HG02870 (cell line): ENCODE measurements around the gene SEMA4D.

Experiments used
- ATAC-seq: cut with Tn5 transposase; IDR thresholded peaks from one replicate; pipeline ENCODE4 v1.9.1; 2021; ENCODE audit warnings: mild to moderate bottlenecking, moderate library complexity; ENCODE audit not compliant: unreplicated experiment

SEMA4D gene

DNA sequence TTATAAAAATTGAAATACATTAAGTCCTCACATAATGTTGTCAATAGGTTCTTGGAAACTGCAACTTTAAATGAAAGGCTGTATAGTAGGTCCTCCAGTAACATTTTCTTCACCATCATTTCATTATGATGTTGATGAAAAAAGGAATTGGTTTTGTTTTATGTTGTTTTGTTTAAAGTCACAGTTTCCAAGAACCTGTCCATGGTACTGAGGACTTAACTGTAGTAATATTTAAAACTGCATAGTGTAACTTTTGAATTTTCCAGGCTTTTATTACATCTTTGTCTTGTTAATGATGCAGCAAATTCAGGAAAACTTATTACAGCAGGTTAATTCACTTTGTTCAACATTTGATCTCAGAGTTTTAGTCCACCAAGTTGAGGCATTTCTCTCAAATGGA, 168.0 kb downstream of the SEMA4D start:
- no peak for ATAC-seq

DNA sequence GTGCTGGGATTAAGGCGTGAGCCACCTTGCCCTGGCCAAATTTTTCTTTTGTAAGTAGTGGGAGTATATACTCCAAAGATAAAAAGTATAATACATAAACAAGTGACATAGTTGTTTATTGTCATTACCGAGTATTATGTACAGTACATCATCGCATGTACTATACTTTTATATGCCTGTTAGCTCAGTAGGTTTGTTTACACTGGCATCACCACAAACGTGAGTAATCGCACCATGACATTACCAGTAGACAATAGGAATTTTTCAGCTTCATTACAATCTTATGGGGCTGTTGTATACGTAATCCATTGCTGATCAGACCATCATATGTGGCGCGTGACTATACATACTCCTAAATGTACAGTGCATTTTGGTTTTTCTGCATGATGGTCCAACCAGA, 169.8 kb downstream of the SEMA4D start:
- ATAC-seq: no peak

DNA sequence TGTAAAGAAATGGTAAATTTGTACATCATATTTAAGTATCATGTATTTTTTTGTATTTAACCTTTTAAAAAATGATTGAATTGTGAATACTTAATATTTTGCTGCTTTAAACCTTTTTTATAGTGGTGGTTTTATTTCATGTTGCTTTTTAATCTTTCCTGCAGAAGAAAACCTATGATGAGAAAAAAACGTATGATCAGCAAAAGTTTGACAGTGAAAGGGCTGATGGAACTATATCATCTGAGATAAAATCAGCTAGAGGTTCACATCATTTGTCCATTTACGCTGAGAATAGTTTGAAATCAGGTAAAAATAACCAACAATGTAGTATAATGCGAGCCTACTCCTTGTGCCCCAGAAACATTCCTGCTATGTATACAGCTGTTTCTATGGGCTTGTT, 172.2 kb downstream of the SEMA4D start:
- ATAC-seq: no peak

DNA sequence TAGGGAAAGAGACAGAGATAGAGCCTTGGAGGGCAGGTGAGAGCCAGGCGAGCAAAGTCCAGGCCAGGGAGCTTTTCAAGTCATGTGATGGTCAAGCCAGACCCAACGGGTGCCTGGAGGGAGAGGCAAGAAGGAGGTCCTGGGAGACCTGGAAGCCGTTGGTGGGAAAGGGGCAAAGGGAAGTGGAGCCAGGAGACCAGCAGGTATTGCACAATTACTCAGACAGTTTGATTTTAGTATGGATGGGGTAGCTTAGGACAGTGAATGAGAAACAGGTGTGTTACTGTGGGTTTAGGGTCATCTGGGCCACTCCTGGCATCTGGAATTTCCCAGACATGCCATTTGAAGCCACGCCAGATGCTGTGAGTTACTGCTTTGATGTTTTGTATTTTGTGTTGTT, 174.5 kb downstream of the SEMA4D start:
- ATAC-seq: no peak

DNA sequence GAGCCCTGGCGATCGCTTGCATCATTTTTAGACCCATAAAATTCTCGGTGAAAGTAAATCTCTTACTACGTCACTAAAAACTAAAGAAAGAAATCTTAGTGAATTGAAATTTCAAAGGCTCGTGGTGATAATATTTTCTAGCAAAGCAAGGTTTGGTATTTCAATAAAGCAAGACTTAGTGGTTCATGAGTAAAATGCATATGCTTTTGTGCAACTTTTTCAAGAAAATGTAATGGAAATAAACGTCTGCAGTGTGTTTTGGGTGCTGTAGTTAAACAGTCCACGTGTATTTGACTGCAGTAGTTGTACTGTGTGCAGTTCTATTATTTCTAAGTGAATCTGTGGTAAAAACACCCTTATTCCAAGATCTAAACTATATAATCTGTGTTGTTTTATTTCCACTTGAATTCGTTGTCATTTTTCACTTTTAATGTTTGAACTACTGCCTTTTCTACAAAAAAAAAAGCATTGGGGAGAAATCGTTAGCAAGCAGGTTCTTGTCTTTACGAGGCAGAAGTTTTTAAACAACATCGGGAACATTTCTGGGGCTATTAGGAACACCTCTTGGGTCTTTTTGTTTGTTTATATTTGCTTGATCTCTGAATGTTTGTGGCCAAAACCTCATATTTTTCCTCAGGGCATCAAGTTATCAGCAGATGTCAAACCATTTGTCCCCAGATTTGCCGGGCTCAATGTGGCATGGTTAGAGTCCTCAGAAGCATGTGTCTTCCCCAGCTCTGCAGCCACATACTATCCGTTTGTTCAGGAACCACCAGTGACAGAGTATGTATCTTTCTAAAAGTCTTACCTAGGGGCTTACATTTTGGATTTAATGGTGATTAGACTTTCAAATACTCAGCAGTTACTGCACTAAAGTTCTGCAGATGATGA, 178.7 kb downstream of the SEMA4D start:
- ATAC-seq: no peak

DNA sequence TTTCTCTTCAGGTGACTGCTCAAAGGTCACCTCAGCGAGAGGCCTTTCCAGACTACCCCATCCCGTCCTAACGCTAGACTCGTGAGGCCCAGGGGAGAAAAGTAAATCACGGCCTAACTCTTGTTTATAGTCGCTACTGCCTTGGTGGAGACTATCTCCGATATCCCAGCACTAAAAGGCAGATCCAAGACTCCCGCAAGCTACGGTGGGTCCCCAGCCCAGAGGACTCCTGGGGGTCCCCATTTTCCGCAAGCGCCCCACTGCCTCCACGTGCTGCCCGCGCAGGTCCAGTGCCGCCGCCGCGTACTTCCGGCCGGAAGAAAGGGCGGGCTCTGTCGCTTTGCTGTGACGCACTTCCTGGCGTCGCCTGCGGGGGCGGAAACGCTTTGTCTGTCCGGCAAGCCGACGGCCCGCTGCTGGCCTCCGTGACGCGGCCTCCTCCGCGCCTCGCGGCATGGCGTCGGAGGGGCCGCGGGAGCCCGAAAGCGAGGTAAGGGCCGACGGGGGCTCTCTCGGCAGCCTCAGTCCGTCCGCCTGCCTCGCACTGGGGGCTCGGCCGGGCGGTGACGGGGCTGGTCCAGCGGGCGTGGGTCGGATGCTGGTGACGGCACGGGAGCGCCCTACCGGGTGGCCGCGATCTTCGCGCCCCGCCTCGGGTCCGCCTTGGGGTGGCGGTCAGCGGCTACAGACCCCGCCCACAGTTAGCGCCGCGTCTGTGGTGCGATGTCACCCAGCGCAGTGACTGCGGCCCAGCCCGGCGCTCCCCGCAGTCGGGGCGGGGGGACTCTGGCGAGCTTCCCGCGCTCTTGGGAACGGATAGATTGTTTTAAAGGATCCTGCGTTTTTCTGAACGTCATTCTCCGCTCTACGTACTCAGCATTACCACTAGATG, 179.5 kb downstream of the SEMA4D start, which contains the start of gene SECISBP2:
SECISBP2 (plus strand) TSS at position 378 of the 892 bp plus-strand sequence; CDS start at position 455, 77 bp downstream.
- ATAC-seq: peak; percentile 77

DNA sequence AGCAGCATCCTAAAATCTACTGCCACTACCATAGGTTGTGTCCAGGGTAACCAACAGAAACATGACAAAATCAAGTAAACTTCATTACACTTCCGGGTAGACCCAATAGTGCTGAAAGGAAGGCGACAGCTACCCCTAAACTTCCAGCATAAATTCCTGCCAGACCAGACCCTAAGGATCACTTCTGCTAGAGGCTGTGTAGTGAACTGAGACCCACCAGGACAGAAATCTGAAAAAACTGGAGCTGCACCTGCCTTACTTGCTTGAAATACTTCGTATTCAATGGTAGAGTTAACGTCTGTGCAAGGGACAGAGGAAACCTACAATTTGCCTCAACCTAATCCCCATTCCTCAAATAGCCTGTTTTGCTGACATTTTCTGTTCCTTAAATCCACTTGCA, 180.6 kb downstream of the SEMA4D start:
- ATAC-seq: no peak

DNA sequence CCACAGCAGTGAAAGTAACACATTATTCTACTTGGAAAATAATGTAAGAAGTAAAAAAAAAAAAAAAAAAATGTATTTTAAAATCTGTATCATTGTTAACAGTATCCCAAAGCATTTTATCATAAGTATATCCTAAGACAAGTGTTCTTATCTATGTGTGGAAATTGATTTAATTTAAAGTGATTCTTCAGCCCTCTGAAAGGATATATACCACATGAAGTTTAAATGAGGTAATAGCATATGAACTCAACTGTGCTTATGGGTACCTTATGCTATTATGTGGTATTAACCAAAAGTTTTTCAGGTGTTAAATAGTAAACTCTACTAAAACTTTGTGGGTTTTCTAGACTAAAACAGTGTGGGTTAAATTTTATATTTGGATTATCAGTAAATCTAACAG, 182.4 kb downstream of the SEMA4D start:
- ATAC-seq: no peak

DNA sequence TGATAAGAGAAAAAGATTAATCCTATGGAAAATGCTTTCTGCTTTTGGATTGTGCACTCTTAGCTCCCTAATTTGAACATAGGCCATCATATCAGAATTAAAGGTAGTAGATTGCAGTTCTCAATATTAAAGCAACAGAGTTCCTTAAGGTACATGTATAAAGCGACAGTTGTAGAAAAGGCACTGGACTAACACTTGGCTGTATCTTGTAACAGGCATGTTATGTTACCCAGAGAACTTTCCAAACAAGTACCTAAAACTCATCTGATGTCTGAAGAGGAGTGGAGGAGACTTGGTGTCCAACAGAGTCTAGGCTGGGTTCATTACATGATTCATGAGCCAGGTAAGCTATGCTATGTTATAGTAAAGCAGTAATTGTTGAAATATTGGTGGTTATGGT, 183.0 kb downstream of the SEMA4D start:
- no peak for ATAC-seq

DNA sequence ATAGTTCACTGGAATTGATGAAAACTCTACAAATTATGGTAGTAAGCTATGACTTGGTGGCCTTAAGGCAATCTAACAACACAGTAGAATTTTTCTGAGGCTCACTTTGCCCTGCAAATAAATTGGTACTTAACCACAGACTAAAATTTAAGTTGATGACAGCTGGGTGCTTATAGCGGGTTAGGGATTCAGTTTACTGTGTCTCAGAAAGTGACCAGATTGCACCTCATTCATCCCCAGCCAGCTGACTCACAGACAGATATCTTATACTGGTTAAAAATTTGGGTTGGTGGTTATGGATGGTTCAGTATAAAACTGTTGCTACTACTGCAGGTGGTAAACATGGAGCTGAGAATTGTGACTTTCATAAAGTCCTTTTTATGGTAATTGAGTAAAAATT, 184.1 kb downstream of the SEMA4D start:
- ATAC-seq: no peak

DNA sequence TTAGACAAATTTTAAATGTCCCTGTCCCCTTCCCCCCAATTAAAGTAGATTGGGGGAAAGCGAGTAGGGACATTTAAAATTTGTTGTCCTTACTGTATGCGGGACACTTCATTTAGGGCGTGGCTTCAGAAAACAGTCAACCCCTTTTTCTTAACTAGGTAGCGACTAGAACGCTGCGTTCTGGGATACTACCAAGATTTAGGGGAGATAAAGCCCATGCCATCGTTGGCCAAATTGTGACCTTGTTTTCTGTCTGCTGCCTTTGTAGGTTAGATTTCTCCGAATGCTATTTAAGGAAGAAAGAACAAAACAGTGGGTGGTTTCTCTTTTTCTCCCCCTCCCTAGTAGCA, 185.7 kb downstream of the SEMA4D start:
- ATAC-seq: no peak

DNA sequence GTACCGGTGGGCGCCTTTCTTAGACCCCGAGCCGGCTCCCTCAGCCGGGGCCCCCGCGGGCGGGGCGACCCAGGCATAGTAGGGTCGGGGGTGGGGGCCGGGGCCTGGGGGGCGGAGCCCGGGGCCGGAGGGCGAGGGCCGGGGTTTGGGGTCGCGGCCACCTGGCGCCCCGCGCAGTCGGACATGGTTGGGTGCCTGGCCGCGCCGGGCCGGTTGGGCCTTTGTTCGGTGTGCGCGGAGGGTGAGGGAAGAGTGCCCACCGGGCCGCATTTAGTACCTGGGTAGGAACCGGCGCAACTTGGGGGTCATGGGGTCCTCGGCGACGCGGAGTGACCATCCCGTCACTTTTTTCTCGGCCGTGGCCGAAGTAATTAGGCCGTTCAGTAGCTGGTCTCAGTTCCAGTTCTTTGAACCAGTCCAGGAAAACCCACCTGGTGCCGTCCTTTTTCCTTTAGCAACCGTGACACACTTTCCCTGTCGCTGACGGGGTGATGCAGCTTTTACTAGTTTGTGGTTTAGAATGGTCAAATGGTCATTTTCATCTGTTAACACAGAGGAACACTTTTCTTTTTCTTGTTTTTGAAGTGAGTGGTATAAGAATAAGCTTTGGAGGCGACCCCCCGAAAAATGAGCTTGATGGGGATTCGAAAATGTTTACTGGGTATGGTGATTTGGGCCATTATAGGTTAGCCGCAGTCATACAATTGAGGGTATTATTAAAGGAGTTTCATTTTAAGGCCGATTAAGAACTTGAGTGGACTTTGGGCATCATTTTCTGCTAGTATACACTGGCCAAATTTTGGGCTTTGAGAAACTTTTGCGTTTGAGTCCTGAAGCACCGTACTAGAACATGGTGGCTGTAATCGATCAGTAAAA, 186.3 kb downstream of the SEMA4D start:
- ATAC-seq: no peak
